Measurements from ENCODE around the gene TRAF1.

TRAF1 gene

DNA sequence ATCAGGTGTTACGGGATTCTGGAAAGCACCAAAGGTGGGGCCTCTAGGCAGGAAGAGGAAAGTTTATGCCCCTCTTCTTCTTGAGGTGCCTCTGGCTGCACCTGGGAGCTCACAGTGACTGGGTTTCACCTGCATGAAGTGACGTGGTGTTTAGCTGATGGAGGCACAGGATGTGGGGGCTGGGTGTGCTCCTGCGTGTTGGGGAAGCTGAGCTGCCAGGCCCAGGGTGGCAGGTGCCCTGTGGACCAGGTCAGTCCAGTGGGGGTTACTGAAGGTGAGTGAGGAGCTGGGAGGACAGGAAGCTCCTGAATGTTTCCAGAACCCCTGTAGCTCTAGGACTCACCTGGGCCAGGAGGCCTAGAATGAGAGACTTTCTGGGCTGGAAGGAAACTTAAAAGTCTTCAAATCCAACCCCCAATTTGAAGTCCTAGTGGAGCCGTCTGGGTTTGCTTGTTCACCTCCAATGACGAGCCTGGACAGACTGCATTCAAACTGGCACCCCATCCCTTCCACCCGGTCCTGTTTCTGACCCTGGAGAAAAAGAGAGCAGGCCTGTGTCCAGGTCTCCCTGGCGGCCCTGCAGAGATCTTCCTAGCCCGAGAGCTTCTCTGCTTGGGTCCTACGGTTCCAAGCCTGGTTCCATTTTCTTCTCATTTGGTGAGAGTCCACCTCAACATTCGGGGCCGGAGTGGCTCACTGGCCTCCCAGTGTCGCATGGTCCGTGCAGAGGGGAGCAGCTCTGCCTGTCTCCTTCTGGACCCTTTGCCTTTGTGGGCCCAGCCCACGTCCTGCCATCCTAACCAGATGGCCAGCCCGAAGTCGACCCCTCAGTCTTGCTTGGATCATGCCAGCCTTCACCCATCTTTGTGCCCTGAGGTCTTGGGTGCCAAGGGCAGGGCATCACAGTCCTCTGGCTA lies 22.3 kb downstream of the TRAF1 start:
- TF ChIP-seq, protein P1, sequence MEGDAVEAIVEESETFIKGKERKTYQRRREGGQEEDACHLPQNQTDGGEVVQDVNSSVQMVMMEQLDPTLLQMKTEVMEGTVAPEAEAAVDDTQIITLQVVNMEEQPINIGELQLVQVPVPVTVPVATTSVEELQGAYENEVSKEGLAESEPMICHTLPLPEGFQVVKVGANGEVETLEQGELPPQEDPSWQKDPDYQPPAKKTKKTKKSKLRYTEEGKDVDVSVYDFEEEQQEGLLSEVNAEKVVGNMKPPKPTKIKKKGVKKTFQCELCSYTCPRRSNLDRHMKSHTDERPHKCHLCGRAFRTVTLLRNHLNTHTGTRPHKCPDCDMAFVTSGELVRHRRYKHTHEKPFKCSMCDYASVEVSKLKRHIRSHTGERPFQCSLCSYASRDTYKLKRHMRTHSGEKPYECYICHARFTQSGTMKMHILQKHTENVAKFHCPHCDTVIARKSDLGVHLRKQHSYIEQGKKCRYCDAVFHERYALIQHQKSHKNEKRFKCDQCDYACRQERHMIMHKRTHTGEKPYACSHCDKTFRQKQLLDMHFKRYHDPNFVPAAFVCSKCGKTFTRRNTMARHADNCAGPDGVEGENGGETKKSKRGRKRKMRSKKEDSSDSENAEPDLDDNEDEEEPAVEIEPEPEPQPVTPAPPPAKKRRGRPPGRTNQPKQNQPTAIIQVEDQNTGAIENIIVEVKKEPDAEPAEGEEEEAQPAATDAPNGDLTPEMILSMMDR (IDR thresholded peaks at IDR 0.05; ENCODE audit: low read depth, low read length), result no peak
- no peak overlapping the region for H3K4me3 ChIP-seq (ENCODE audit: low read depth, low read length)

- TF ChIP-seq, protein P1 (IDR thresholded peaks at IDR 0.05; ENCODE audit: low read depth, low read length), result no peak
- H3K4me3 ChIP-seq (ENCODE audit: low read depth, low read length), result no peak overlapping the region
Measured at GRCh38 chr9:120902569-120903535, 23.7 kb downstream of the TRAF1 start.

GRCh38 chr9:120901755-120902568 lies 24.6 kb downstream of the TRAF1 start:
- TF ChIP-seq, protein P1 (IDR thresholded peaks at IDR 0.05; ENCODE audit: low read depth, low read length), result no peak
- H3K4me3 ChIP-seq (ENCODE audit: low read depth, low read length), result no peak overlapping the region

DNA sequence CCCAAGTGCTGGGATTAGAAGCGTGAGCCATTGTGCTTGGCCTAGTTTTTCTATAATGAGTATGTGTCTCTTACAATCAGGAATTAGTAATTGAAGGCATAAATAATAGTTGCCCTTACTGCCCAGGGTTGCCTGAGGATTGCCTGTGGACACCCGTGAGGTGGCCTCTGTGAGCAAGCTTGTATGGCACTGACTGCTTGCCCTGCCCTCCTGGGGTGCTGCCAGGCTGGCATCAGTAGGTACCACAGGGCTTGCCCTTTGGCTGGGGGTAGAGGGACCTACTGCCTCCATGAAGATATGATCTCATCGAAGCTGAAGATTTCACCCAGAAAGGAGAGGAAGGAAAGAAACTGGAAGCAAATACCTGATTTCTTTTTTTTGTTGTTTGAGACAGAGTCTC lies 25.8 kb downstream of the TRAF1 start:
- TF ChIP-seq, protein P1 (IDR thresholded peaks at IDR 0.05; ENCODE audit: low read depth, low read length), result no peak
- no peak overlapping the region for H3K4me3 ChIP-seq (ENCODE audit: low read depth, low read length)

DNA sequence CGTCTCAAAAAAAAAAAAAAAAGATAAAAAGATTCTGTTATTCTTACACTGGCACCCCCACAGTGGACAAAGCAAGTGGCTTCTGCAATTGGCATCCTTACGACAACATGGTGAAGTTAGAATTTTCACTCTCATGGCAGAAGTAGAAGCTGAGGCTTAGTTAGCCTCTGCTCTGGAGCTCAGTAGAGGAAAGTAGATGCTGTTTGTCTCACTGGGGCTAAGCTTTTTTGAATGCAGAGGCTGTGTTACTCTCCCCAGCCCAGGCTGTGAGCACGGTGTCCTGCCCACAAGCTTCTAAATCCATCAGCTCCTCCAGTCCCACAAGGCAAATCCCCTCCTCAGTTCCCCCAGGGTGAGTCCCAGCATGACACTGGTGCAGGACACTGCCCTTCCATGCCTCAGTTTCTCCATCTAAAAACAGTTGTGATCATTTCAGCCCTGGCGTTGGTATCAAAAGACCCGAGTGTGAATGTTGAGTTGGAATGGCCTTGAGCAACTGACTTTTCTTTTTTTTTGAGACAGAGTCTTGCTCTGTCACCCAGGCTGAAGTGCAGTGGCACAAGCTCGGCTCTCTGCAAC lies 27.0 kb downstream of the TRAF1 start:
- H3K4me3 ChIP-seq (ENCODE audit: low read depth, low read length), result no peak overlapping the region
- TF ChIP-seq, protein P1 (IDR thresholded peaks at IDR 0.05; ENCODE audit: low read depth, low read length), result no peak

- H3K4me3 ChIP-seq (ENCODE audit: low read depth, low read length), result no peak overlapping the region
- TF ChIP-seq, protein P1 (IDR thresholded peaks at IDR 0.05; ENCODE audit: low read depth, low read length), result no peak
Measured at GRCh38 chr9:120898396-120898795, 28.2 kb downstream of the TRAF1 start.

Measured in WI38 (cell line).